ENCODE data around the gene POLR2I. TPM values are rescaled to one million over a fixed set of nuclear protein-coding genes. Genes with fewer than 3 reads are reported as not detected.

POLR2I gene
- total and polyA plus RNA-seq, 2 donors (not counting 3 experiments of a cell fraction or from before 2014, with no cell fraction given), result 53.0 to 64.8 TPM

GRCh38 chr19:36106991-36107390, 7.7 kb downstream of the POLR2I start:
- BruUV-seq (replicated peaks), result no TSS peak
- H4K20me1 ChIP-seq (replicated peaks; ENCODE audit: control insufficient read depth, extremely low read depth, insufficient read depth, low read length), result no peaks in the 10 kb centered on the region
- ChIA-PET POLR2A (no interaction called here), CTCF (no interaction called here)
- H3K27me3 ChIP-seq (ENCODE audit: control insufficient read depth in 2 of 2, insufficient read depth in 2 of 2, low read length in 2 of 2), result no peaks in the 10 kb centered on the region
- H3K4me3 ChIP-seq (replicated peaks in 1 of 3; ENCODE audit: insufficient read depth in 1 of 3, low read depth in 1 of 3, low read length in 3 of 3), result no peak overlapping the region
- H3K9me3 ChIP-seq (replicated peaks; ENCODE audit: control insufficient read depth, insufficient read depth, low read length), result no peaks in the 10 kb centered on the region
- intact Hi-C loops (cut with micrococcal nuclease) (no loop called here), dilution Hi-C loops (cut with MboI; ENCODE audit: extremely low pct_ligation_motif_present, low sequenced_read_pairs) (no loop called here)
- FAIRE-seq (no peak), DNase-seq (ENCODE audit: low read depth, low spot score) (no peak)
- no peaks in the 10 kb centered on the region for H3K4me1 ChIP-seq (ENCODE audit: control insufficient read depth, extremely low read depth, insufficient read depth, low read length)
- TF ChIP-seq POLR2AphosphoS5 (IDR thresholded peaks at IDR 0.05; ENCODE audit: insufficient read depth, low read depth, low read length) (no peak), MYC (IDR thresholded peaks at IDR 0.05; ENCODE audit: low read depth, low read length) (no peak), JUN (IDR thresholded peaks at IDR 0.05; ENCODE audit: borderline replicate concordance, insufficient read depth, insufficient read length, low read depth) (no peak), GATA2 (IDR thresholded peaks at IDR 0.05; ENCODE audit: insufficient read depth, insufficient read length, low read depth, low read length) (no peak), MAX (IDR thresholded peaks at IDR 0.05; ENCODE audit: insufficient read depth, insufficient read length) (no peak), EZH2 (IDR thresholded peaks at IDR 0.05; ENCODE audit: borderline replicate concordance, low read depth, low read length, severe bottlenecking) (no peak), POLR2A (IDR thresholded peaks at IDR 0.05; ENCODE audit: low read depth, low read length) (no peak), FOS (IDR thresholded peaks at IDR 0.05; ENCODE audit: borderline replicate concordance, insufficient read depth, low read length) (no peak), CTCF (IDR thresholded peaks at IDR 0.05; ENCODE audit: extremely low read depth in 1 of 2, insufficient read depth in 1 of 2, low read depth in 1 of 2, low read length in 2 of 2) (no peak)
- H3K79me2 ChIP-seq (ENCODE audit: control insufficient read depth, insufficient read depth, low read length), result no peaks in the 10 kb centered on the region
- peaks cover 3 to 9% of the 10 kb centered on the region in 2 experiments for H3K36me3 ChIP-seq (ENCODE audit: control insufficient read depth in 2 of 2, extremely low read depth in 1 of 2, insufficient read depth in 2 of 2, low read length in 2 of 2)
- H3K27ac ChIP-seq (ENCODE audit: insufficient read depth, low read depth, low read length), result no peak overlapping the region
- no peaks in the 10 kb centered on the region for H3K9me1 ChIP-seq (replicated peaks; ENCODE audit: control insufficient read depth, extremely low read depth, insufficient read depth, low read length)
- no peak overlapping the region for H2AFZ ChIP-seq (ENCODE audit: low read depth, low read length)
- H3K4me2 ChIP-seq (ENCODE audit: insufficient read depth, low read length), result no peak overlapping the region
- H3K9ac ChIP-seq (replicated peaks; ENCODE audit: extremely low read depth, insufficient read depth, low read length), result no peak overlapping the region
